HepG2 (cell line): ENCODE results near the gene CPT1C. TPM values are rescaled to one million over a fixed set of nuclear protein-coding genes. Genes with fewer than 3 reads are reported as not detected.

Experiments used
- EZH2 ChIP-seq: conservative IDR thresholded peaks from 2 replicates; pipeline ENCODE4 v1.6.1; 2012; ENCODE audit warnings: mild to moderate bottlenecking, low read depth, low read length, moderate library complexity
- GATA4 ChIP-seq: sonication (generic); IDR thresholded peaks from 2 replicates; pipeline ENCODE4 v1.6.1; 2016; ENCODE audit warnings: antibody characterized with exemption, low read depth, borderline replicate concordance
- HDAC2 ChIP-seq: sonication (generic); formaldehyde crosslinking; IDR thresholded peaks from 2 replicates; pipeline ENCODE4 v1.4.0; 2020; ENCODE audit warnings: missing genetic modification reagents
- MED13 ChIP-seq: sonication (generic); formaldehyde crosslinking; IDR thresholded peaks from 2 replicates; pipeline ENCODE4 v1.5.0; 2020; ENCODE audit warnings: missing genetic modification reagents
- MTERF4 ChIP-seq: sonication (generic); formaldehyde crosslinking; IDR thresholded peaks from 2 replicates; pipeline ENCODE4 v1.8.0; 2023; ENCODE audit warnings: mild to moderate bottlenecking, missing genetic modification reagents
- NFKB2 ChIP-seq: sonication (generic); formaldehyde crosslinking; IDR thresholded peaks from 2 replicates; pipeline ENCODE4 v1.4.0; 2020; ENCODE audit warnings: missing genetic modification reagents, borderline replicate concordance
- POGK ChIP-seq: sonication (generic); formaldehyde crosslinking; conservative IDR thresholded peaks from 2 replicates; pipeline ENCODE4 v1.8.0; 2022; ENCODE audit warnings: mild to moderate bottlenecking, moderate library complexity, missing genetic modification reagents
- REPIN1 ChIP-seq: sonication (generic); formaldehyde crosslinking; IDR thresholded peaks from 2 replicates; pipeline ENCODE4 v1.8.0; 2022; ENCODE audit warnings: missing genetic modification reagents, low read depth, mild to moderate bottlenecking, borderline replicate concordance
- SMARCE1 ChIP-seq: fragments of 450-650 bp; IDR thresholded peaks from 2 replicates; pipeline ENCODE4 v1.6.1; 2017; ENCODE audit warnings: borderline replicate concordance
- SNAPC4 ChIP-seq: sonication (generic); formaldehyde crosslinking; IDR thresholded peaks from 2 replicates; pipeline ENCODE4 v1.4.0; 2020; ENCODE audit warnings: mild to moderate bottlenecking, missing genetic modification reagents
- ZBTB43 ChIP-seq: sonication (generic); formaldehyde crosslinking; conservative IDR thresholded peaks from 2 replicates; pipeline ENCODE4 v1.4.0; 2020; ENCODE audit warnings: missing genetic modification reagents
- ZEB1 ChIP-seq: IDR thresholded peaks from 2 replicates; pipeline ENCODE4 v1.6.1; 2012; ENCODE audit warnings: mild to moderate bottlenecking, low read depth, inconsistent platforms; ENCODE audit not compliant: insufficient replicate concordance
- ZNF33B ChIP-seq: sonication (generic); formaldehyde crosslinking; IDR thresholded peaks from 2 replicates; pipeline ENCODE4 v1.5.1; 2020; ENCODE audit warnings: mild to moderate bottlenecking, missing genetic modification reagents
- ZNF547 ChIP-seq: sonication (generic); formaldehyde crosslinking; IDR thresholded peaks from 2 replicates; pipeline ENCODE4 v1.5.1; 2020; ENCODE audit warnings: mild to moderate bottlenecking, missing genetic modification reagents
- ZNF597 ChIP-seq: sonication (generic); formaldehyde crosslinking; IDR thresholded peaks from 2 replicates; pipeline ENCODE4 v1.5.0; 2020; ENCODE audit warnings: missing genetic modification reagents
- ZNF704 ChIP-seq: sonication (generic); formaldehyde crosslinking; IDR thresholded peaks from 2 replicates; pipeline ENCODE4 v1.8.1; 2023; ENCODE audit warnings: mild to moderate bottlenecking, inconsistent platforms, moderate library complexity, missing genetic modification reagents, borderline replicate concordance
- polyA plus RNA-seq, 8 experiments: library from polyadenylated mRNA; depleted of rRNA in 3 of 8; stranded (reverse) in 7 of 8; unstranded in 1 of 8; fragments of >200 nt; fragmentation: Illumina TruSeq in 4 of 8; extraction: Trizol in 4 of 8; gene quantifications; 2 replicates each; pipeline versions ENCODE4 v1.2.1 to v1.2.3, GENCODE V29; 2011 to 2016; ENCODE audit warnings: low read depth in 4 of 8, missing spikeins in 1 of 8, mixed read lengths in 1 of 8; ENCODE audit not compliant: insufficient read depth in 1 of 8
- total RNA-seq, 5 experiments: library from RNA; depleted of rRNA; stranded (reverse); fragments of >200 nt; fragmentation: Illumina TruSeq; extraction: Trizol; gene quantifications; 2 replicates each; pipeline ENCODE4 v1.2.3, GENCODE V29; 2016; ENCODE audit warnings: low read depth in 1 of 5

The CPT1C gene
- total and polyA plus RNA-seq, 2 of the 13 experiments (the other 11 are each of a cell fraction or from before 2014, with no cell fraction given) = 0.18 TPM; not detected in 1

GRCh38 chr19:49641688-49642491 lies 49.0 kb upstream of the CPT1C start, which contains the start of gene SCAF1 (continued):
- TF ChIP-seq SNAPC4 (CRISPR knock-in tag) (peak; percentile 65; the same call in 1 of the 2 replicates), ZNF33B (peak; percentile 62; the same call in 1 of the 2 replicates), REPIN1 (CRISPR knock-in tag) (0 out of 2 replicates have a peak, but pooled peaks have one; percentile 56), POGK (CRISPR knock-in tag) (peak; percentile 75), NFKB2 (CRISPR knock-in tag) (no peak; the same call in 1 of the 2 replicates), HDAC2 (peak; percentile 57; the same call in 1 of the 2 replicates), ZBTB43 (CRISPR knock-in tag) (no peak), GATA4 (no peak), ZEB1 (no peak), EZH2 (no peak), ZNF704 (CRISPR knock-in tag) (0 out of 2 replicates have a peak, but pooled peaks have one; percentile 74), MED13 (CRISPR knock-in tag) (no peak), ZNF547 (CRISPR knock-in tag) (no peak; the same call in 1 of the 2 replicates), MTERF4 (CRISPR knock-in tag) (no peak), ZNF597 (CRISPR knock-in tag) (0 out of 2 replicates have a peak, but pooled peaks have one; percentile 63), SMARCE1 (no peak)
